Stomach (tissue), 9 donors: ENCODE results near the gene ADAMTS16. TPM values are rescaled to one million over a fixed set of nuclear protein-coding genes. Genes with fewer than 3 reads are reported as not detected.

ENCODE experiments used
- DNase-seq, 2 donors: peaks; one replicate each; pipeline versions ENCODE4 v3.0.0 to v3.0.0-alpha.2; 2013 to 2019
- H3K27ac ChIP-seq, 5 donors: fragments of 200-600 bp in 4 of 5; sonication (generic) in 4 of 5; one replicate each; pipeline ENCODE4 v1.5.1; 2013 to 2019; ENCODE audit warnings: mild to moderate bottlenecking in 1 of 5, moderate library complexity in 1 of 5
- H3K27me3 ChIP-seq, 3 donors: fragments of 200-600 bp; sonication (generic); one replicate each; pipeline ENCODE4 v1.5.1; 2017 to 2019; ENCODE audit warnings: mixed run types in 1 of 3
- H3K36me3 ChIP-seq, 4 donors: fragments of 200-600 bp; sonication (generic); 1 replicate in 3 of 4; 2 replicates in 1 of 4; pipeline ENCODE4 v1.5.1; 2016 to 2019
- H3K4me1 ChIP-seq, 4 donors: fragments of 200-600 bp; sonication (generic); one replicate each; pipeline ENCODE4 v1.5.1; 2016 to 2019
- H3K4me3 ChIP-seq, 4 donors: fragments of 200-600 bp; sonication (generic) in 3 of 4; one replicate each; pipeline ENCODE4 v1.5.1; 2016 to 2019; ENCODE audit warnings: mild to moderate bottlenecking in 1 of 4
- H3K9me3 ChIP-seq, 4 donors: fragments of 200-600 bp; sonication (generic); one replicate each; pipeline ENCODE4 v1.5.1; 2016 to 2019
- EP300 ChIP-seq: sonication (generic); formaldehyde crosslinking; IDR thresholded peaks from one replicate; pipeline ENCODE4 v1.6.1; 2017; ENCODE audit warnings: antibody characterized with exemption
- POLR2A ChIP-seq, 4 donors: fragments of 450-650 bp; IDR thresholded peaks; one replicate each; pipeline ENCODE4 v1.6.1; 2016; ENCODE audit warnings: antibody characterized with exemption in 4 of 4, control low read depth in 2 of 4, mild to moderate bottlenecking in 1 of 4, moderate library complexity in 1 of 4
- POLR2AphosphoS5 ChIP-seq, 3 donors: sonication (generic); formaldehyde crosslinking; IDR thresholded peaks; one replicate each; pipeline ENCODE4 v1.6.1; 2016; ENCODE audit warnings: antibody characterized with exemption in 3 of 3
- WGBS, 5 donors: extraction: QIAGEN DNeasy Blood & Tissue Kit in 3 of 5; methylation state at CpG; one replicate each; pipeline versions ENCODE4 v1.1.5 to v1.1.7; 2013 to 2018; 5-methylcytosine and 5-hydroxymethylcytosine counted together
- intact Hi-C: fragments of 100-400 bp; cut with DNase I; formaldehyde crosslinking; loops from one replicate; pipeline ENCODE4 v1.15.1; 2023; ENCODE audit warnings: low total_unique reads
- polyA plus RNA-seq, 3 donors: library from polyadenylated mRNA; stranded (reverse); fragments of 200-250 nt; gene quantifications; one replicate each; pipeline ENCODE4 v1.2.3, GENCODE V29; 2013
- total RNA-seq, 5 donors: library from RNA; depleted of rRNA; stranded (reverse); fragments of >200 nt; gene quantifications; one replicate each; pipeline versions ENCODE4 v1.1.0 to v1.2.3, GENCODE V29; 2014 to 2016
- TF ChIP-seq, protein P1 (sequence below), 7 experiments: fragments of 450-650 bp in 4 of 7; fragments of 200-600 bp in 3 of 7; sonication (generic) in 3 of 7; IDR thresholded peaks; one replicate each; pipeline ENCODE4 v1.5.1; 2016 to 2019; ENCODE audit warnings: antibody characterized with exemption in 7 of 7, control low read depth in 2 of 7, mild to moderate bottlenecking in 1 of 7
- donor health status: healthy with polysubstance abuse.
- donor health status: Bipolar disorder and iron deficiency.
- donor health status: healthy.

The ADAMTS16 gene
- total and polyA plus RNA-seq, 8 donors, result 0.29 to 12.7 TPM; not detected in 6

DNA sequence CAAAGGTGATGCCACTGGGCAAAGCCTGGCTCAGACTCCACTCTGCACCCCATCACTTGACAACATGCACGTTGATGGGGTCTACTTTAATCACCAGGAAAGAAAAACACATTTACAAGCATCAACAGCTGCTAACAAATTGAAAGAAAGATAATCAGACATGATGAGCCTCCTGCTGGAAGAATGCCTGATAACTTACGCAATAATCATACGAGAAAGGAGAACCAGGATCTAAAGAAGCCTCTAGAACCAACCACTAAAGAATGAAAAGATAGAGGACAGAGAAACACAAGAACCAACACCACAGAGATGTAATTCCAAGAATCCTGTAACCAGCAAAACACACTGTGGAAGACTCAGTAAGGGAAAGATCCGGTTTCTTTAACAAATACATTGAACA is 162.1 kb downstream of the ADAMTS16 start:
- 57 to 78% (median 65%) methylated on average over 4 of the region's 4 CpGs for WGBS, 5 donors

DNA sequence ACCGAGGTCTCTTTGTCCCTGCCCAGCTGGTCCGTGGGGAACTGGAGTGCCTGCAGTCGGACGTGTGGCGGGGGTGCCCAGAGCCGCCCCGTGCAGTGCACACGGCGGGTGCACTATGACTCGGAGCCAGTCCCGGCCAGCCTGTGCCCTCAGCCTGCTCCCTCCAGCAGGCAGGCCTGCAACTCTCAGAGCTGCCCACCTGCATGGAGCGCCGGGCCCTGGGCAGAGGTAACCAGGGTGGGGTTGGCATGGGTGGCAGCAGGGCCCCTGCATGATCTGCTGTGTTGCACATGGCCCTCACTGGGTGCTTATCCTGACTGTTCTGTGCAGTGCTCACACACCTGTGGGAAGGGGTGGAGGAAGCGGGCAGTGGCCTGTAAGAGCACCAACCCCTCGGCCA is 163.1 kb downstream of the ADAMTS16 start:
- H3K4me1 ChIP-seq, result no peaks in the 10 kb centered on the region
- DNase-seq, result no peak
- no peak overlapping the region for H3K4me3 ChIP-seq
- H3K9me3 ChIP-seq, result peaks cover 0 to 22% (median 15%) of the 10 kb centered on the region in 4 donors
- WGBS, 5 donors, result 93 to 97% (median 94%) methylated on average over 11 to 15 of the region's 15 CpGs
- intact Hi-C loops, result no loop called here
- no peak for TF ChIP-seq POLR2A (IDR thresholded peaks at IDR 0.05)
- H3K27ac ChIP-seq, result no peak overlapping the region
- no peaks in the 10 kb centered on the region for H3K27me3 ChIP-seq
- H3K36me3 ChIP-seq, result no peaks in the 10 kb centered on the region

More for the DNA sequence above, 162.1 kb downstream of the ADAMTS16 start:
- TF ChIP-seq EP300, result no peak
- DNase-seq, result no peak
- no peak overlapping the region for H3K27ac ChIP-seq
- H3K36me3 ChIP-seq, result no peaks in the 10 kb centered on the region
- intact Hi-C loops, result no loop called here
- H3K4me1 ChIP-seq, result no peaks in the 10 kb centered on the region
- H3K27me3 ChIP-seq, result no peaks in the 10 kb centered on the region
- H3K9me3 ChIP-seq, result peaks cover 0 to 22% (median 15%) of the 10 kb centered on the region in 4 donors
- no peak overlapping the region for H3K4me3 ChIP-seq

- Histone ChIP-seq H3K27me3 (no peaks in the 10 kb centered on the region), H3K4me3 (no peak overlapping the region), H3K36me3 (no peaks in the 10 kb centered on the region), H3K4me1 (no peaks in the 10 kb centered on the region), H3K27ac (no peak overlapping the region), H3K9me3 (peaks cover 0 to 22% (median 15%) of the 10 kb centered on the region in 4 donors)
- intact Hi-C loops, result no loop called here
- DNase-seq, result peak in 1 of 2 donors; percentile 32
- no peak for TF ChIP-seq POLR2A (IDR thresholded peaks at IDR 0.05)
- TF ChIP-seq EP300, result no peak
- no peak for TF ChIP-seq POLR2AphosphoS5 (IDR thresholded peaks at IDR 0.05)
- TF ChIP-seq, protein P1, sequence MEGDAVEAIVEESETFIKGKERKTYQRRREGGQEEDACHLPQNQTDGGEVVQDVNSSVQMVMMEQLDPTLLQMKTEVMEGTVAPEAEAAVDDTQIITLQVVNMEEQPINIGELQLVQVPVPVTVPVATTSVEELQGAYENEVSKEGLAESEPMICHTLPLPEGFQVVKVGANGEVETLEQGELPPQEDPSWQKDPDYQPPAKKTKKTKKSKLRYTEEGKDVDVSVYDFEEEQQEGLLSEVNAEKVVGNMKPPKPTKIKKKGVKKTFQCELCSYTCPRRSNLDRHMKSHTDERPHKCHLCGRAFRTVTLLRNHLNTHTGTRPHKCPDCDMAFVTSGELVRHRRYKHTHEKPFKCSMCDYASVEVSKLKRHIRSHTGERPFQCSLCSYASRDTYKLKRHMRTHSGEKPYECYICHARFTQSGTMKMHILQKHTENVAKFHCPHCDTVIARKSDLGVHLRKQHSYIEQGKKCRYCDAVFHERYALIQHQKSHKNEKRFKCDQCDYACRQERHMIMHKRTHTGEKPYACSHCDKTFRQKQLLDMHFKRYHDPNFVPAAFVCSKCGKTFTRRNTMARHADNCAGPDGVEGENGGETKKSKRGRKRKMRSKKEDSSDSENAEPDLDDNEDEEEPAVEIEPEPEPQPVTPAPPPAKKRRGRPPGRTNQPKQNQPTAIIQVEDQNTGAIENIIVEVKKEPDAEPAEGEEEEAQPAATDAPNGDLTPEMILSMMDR (IDR thresholded peaks at IDR 0.05), result no peak
- WGBS, 5 donors, result 30 to 73% (median 59%) methylated on average over 10 of the region's 10 CpGs
These were observed 164.4 kb downstream of the ADAMTS16 start for GRCh38 chr5:5304361-5305020.

- H3K27me3 ChIP-seq, result no peaks in the 10 kb centered on the region
- H3K36me3 ChIP-seq, result no peaks in the 10 kb centered on the region
- H3K27ac ChIP-seq, result no peak overlapping the region
- peak in 1 of 2 donors; percentile 29 for DNase-seq
- H3K9me3 ChIP-seq, result peaks cover 0 to 15% (median 9%) of the 10 kb centered on the region in 4 donors
- TF ChIP-seq, protein P1 (IDR thresholded peaks at IDR 0.05), result no peak
- no peak for TF ChIP-seq POLR2AphosphoS5 (IDR thresholded peaks at IDR 0.05)
- TF ChIP-seq EP300, result no peak
- TF ChIP-seq POLR2A (IDR thresholded peaks at IDR 0.05), result no peak
- intact Hi-C loops, result no loop called here
- H3K4me1 ChIP-seq, result no peaks in the 10 kb centered on the region
- H3K4me3 ChIP-seq, result no peak overlapping the region
- 57 to 77% (median 72%) methylated on average over 7 of the region's 7 CpGs for WGBS, 5 donors
These were observed 166.6 kb downstream of the ADAMTS16 start for GRCh38 chr5:5306696-5307095.

DNA sequence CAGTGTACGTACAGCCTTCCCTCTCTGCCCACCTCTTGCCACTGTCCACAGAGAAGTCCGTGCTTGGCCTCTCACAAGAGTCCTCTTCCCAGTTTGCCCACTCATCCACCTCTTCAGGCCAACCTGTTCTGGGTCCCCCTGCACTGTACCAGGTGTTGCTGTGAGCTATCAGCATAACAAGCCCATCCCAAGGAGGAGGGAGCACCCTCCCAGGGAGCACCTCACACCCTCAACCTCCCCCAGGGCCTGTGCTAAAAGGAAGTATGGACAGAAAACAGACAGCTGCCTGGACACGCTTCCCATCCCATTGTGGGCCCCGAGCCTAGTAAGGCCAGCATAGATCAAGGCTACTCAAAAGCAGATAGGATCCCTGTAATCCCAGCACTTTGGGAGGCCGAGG is 168.2 kb downstream of the ADAMTS16 start:
- intact Hi-C loops, result no loop called here
- peaks cover 0 to 3% (median under 1%) of the 10 kb centered on the region in 4 donors for H3K9me3 ChIP-seq
- 89 to 92% (median 90%) methylated on average over 5 of the region's 5 CpGs for WGBS, 5 donors
- no peaks in the 10 kb centered on the region for H3K27me3 ChIP-seq
- DNase-seq, result no peak
- no peaks in the 10 kb centered on the region for H3K36me3 ChIP-seq
- H3K27ac ChIP-seq, result no peak overlapping the region
- H3K4me1 ChIP-seq, result no peaks in the 10 kb centered on the region
- TF ChIP-seq, protein P1 (IDR thresholded peaks at IDR 0.05), result no peak
- TF ChIP-seq EP300 (no peak), POLR2AphosphoS5 (IDR thresholded peaks at IDR 0.05) (no peak), POLR2A (IDR thresholded peaks at IDR 0.05) (no peak)
- H3K4me3 ChIP-seq, result no peak overlapping the region
